ENCODE measurements around the gene SDC3.

DNA sequence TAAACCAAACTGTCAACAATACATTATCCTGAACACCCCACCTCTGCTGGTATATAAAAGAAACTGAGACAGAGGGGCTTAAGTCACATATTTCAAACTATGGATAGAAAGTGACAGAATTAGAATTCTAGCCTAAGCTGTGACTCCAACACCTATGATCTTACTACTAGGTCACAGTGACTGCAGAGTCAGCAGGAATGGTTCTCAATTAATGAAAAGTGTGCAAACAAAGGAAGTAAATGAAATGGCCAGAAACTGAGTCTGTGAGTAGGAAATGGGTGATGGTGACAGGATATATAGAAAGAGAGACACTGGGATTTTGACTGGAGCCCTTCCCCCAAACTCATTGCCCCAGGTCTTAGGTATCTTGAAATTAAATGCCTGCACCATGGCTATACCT, 38.7 kb upstream of the SDC3 start:
- no peak for TF ChIP-seq POLR2A (IDR thresholded peaks at IDR 0.05; ENCODE audit: low read length)
- TF ChIP-seq GATA1 (IDR thresholded peaks at IDR 0.05; ENCODE audit: low read depth, low read length), result no peak

Measured in erythroblast (primary cell).